Panc1 (cell line): ENCODE data around the gene UBTF. TPM values are rescaled to one million over a fixed set of nuclear protein-coding genes. Genes with fewer than 3 reads are reported as not detected.

Experiments
- ATAC-seq: fragments of 200-7000 bp; cut with Tn5 transposase; 2 replicates; pipeline ENCODE4 v1.9.1; 2020; ENCODE audit warnings: mild to moderate bottlenecking, moderate library complexity
- BruUV-seq: library from RNA; stranded (reverse); fragments of 400-500 nt; replicated peaks from 2 replicates; lab custom pipeline; 2021; lab: Mats Ljungman, UMichigan
- CTCF ChIA-PET: fragments of 300-600 bp; sonication (Branson Sonifier 250); formaldehyde crosslinking; loops from one replicate; lab custom pipeline; 2022; ENCODE audit warnings: antibody characterized with exemption; lab: Charles Lee
- POLR2A ChIA-PET: fragments of 300-600 bp; sonication (Branson Sonifier 250); formaldehyde crosslinking; loops from one replicate; lab custom pipeline; 2022; ENCODE audit warnings: antibody characterized with exemption; lab: Charles Lee
- DNase-seq: peaks from one replicate; pipeline ENCODE4 v3.0.0-alpha.2; 2010; ENCODE audit warnings: low read depth, low spot score
- H3K27ac ChIP-seq: 2 replicates; pipeline ENCODE4 v1.5.1; 2011; ENCODE audit warnings: mild to moderate bottlenecking, low read length, inconsistent platforms
- H3K27me3 ChIP-seq: fragments of 200-500 bp; sonication (Bioruptor generic); 2 replicates; pipeline ENCODE4 v1.6.0; 2014; ENCODE audit warnings: low read length, inconsistent platforms; ENCODE audit not compliant: control insufficient read depth, insufficient read depth
- H3K36me3 ChIP-seq: fragments of 200-500 bp; sonication (Bioruptor generic); 2 replicates; pipeline ENCODE4 v1.5.1; 2014; ENCODE audit warnings: inconsistent platforms, mild to moderate bottlenecking, low read length, moderate library complexity; ENCODE audit not compliant: control insufficient read depth, insufficient read depth
- H3K4me1 ChIP-seq: 2 replicates; pipeline ENCODE4 v1.5.1; 2011; ENCODE audit warnings: inconsistent platforms, mild to moderate bottlenecking, low read length, moderate library complexity; ENCODE audit not compliant: control insufficient read depth, insufficient read depth
- H3K4me3 ChIP-seq, 2 experiments: 2 replicates each; pipeline ENCODE4 v1.5.1; 2011 to 2012; ENCODE audit warnings: low read depth in 2 of 2, low read length in 2 of 2, mild to moderate bottlenecking in 2 of 2, inconsistent platforms in 1 of 2, moderate library complexity in 1 of 2
- H3K9me3 ChIP-seq: fragments of 200-500 bp; sonication (Bioruptor generic); 2 replicates; pipeline ENCODE4 v1.5.1; 2014; ENCODE audit warnings: low read depth, mild to moderate bottlenecking, inconsistent platforms, low read length, moderate library complexity; ENCODE audit not compliant: control insufficient read depth, insufficient read depth
- CTCF ChIP-seq: fragments of 450-650 bp; IDR thresholded peaks from 2 replicates; pipeline ENCODE4 v1.5.1; 2017; ENCODE audit warnings: mild to moderate bottlenecking
- POLR2AphosphoS5 ChIP-seq: IDR thresholded peaks from 2 replicates; pipeline ENCODE4 v1.6.1; 2012; ENCODE audit warnings: mild to moderate bottlenecking, low read depth, low read length, moderate library complexity
- REST ChIP-seq, 2 experiments: IDR thresholded peaks; 2 replicates each; pipeline ENCODE4 v1.6.1; 2011 to 2012; ENCODE audit warnings: low read depth in 2 of 2, control low read depth in 1 of 2, low read length in 1 of 2, mild to moderate bottlenecking in 1 of 2, moderate library complexity in 1 of 2; ENCODE audit not compliant: insufficient read depth in 1 of 2
- SIN3A ChIP-seq: IDR thresholded peaks from 2 replicates; pipeline ENCODE4 v1.6.1; 2012; ENCODE audit warnings: low read depth, mild to moderate bottlenecking, low read length, moderate library complexity, borderline replicate concordance; ENCODE audit not compliant: insufficient read depth
- TCF7L2 ChIP-seq: IDR thresholded peaks from 2 replicates; pipeline ENCODE4 v1.6.1; 2011; ENCODE audit warnings: mild to moderate bottlenecking, low read depth, low read length, inconsistent platforms
- in situ Hi-C: cut with HindIII; loops from 2 replicates; pipeline ENCODE4 v1.10.0; 2016; ENCODE audit warnings: low sequenced_read_pairs, low pct_unique_long_range_greater_than_20kb
- intact Hi-C: fragments of 100-400 bp; cut with micrococcal nuclease; formaldehyde crosslinking; loops from one replicate; pipeline ENCODE4 v1.10.0; 2022; ENCODE audit not compliant: unreplicated experiment
- total RNA-seq: library from RNA; stranded (reverse); gene quantifications from one replicate; pipeline ENCODE4 v1.2.1, GENCODE V29; 2021; ENCODE audit not compliant: unreplicated experiment

Gene UBTF
- total RNA-seq, 1 experiment from 2014 or later = 116 TPM

GRCh38 chr17:44170135-44170498, 49.4 kb downstream of the UBTF start:
- DNase-seq = no peak
- in situ Hi-C loops (no loop called here), intact Hi-C loops (no loop called here)
- no peaks in the 10 kb centered on the region for H3K9me3 ChIP-seq
- POLR2A ChIA-PET = no interaction called here
- no peak for ATAC-seq
- H3K36me3 ChIP-seq = no peaks in the 10 kb centered on the region
- CTCF ChIA-PET = no interaction called here
- BruUV-seq = no TSS peak
- H3K27me3 ChIP-seq = no peaks in the 10 kb centered on the region
- H3K4me1 ChIP-seq = peaks cover 8% of the 10 kb centered on the region
- no peak overlapping the region for H3K4me3 ChIP-seq
- TF ChIP-seq REST (IDR thresholded peaks at IDR 0.05; ENCODE audit: insufficient read depth in 1 of 2, low read depth in 2 of 2, low read length in 1 of 2) = no peak
- TF ChIP-seq POLR2AphosphoS5 = peak; percentile 55; the same call in 1 of the 2 replicates
- H3K27ac ChIP-seq = no peak overlapping the region

GRCh38 chr17:44167181-44167861, 52.2 kb downstream of the UBTF start:
- Histone ChIP-seq H3K4me1 (peaks cover 8% of the 10 kb centered on the region), H3K9me3 (no peaks in the 10 kb centered on the region), H3K27me3 (no peaks in the 10 kb centered on the region), H3K36me3 (no peaks in the 10 kb centered on the region), H3K4me3 (no peak overlapping the region), H3K27ac (no peak overlapping the region)
- no peak for DNase-seq
- TF ChIP-seq TCF7L2 = no peak
- TF ChIP-seq CTCF = no peak
- TF ChIP-seq REST (IDR thresholded peaks at IDR 0.05; ENCODE audit: insufficient read depth in 1 of 2, low read depth in 2 of 2, low read length in 1 of 2) = no peak
- TF ChIP-seq SIN3A = no peak
- TF ChIP-seq POLR2AphosphoS5 = no peak
- ATAC-seq = no peak
- ChIA-PET POLR2A (no interaction called here), CTCF (interaction anchor here (0.7 kb wide), 1 partner anchor 153 kb away, joined by 3 read pairs; no protein-coding TSS in a partner anchor)
- in situ Hi-C loops (no loop called here), intact Hi-C loops (no loop called here)
- BruUV-seq = no TSS peak
